ENCODE data around the gene SPIB.

The SPIB gene

DNA sequence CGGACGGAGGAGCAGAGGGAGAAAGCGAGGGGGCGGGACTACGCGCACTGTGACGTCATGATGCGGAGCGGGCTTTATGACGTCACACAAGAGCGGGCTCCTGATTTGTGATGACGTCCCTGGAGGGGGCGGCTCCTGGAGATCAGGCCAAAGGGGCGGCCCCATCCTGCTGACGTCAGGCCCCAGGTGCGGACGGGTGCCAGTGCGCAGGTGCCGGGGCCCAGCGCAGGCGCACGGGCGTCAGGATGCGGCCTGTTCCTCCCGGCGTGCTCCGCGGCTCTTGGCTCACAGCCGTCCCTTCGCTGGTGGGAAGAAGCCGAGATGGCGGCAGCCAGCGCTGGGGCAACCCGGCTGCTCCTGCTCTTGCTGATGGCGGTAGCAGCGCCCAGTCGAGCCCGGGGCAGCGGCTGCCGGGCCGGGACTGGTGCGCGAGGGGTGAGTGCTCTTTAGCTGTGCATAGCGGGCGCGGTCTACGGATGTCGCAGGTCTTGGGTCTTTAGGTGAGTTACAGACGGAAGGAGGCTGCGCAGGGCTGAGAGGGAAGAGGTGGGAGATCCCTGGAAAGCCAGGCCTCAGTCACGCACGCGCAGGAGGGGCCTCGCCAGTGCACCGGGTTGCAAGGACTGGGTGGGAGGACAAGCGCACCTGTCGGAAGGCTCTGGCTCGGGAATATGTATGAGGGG lies 57.6 kb downstream of the SPIB start, which contains the start of the genes EMC10 and GARIN5A:
TSS of gene EMC10 (plus strand) at position 284 of the 683 bp plus-strand sequence. CDS start at position 322, 38 bp downstream.
TSS of gene GARIN5A (minus strand) at position 625 of the 683 bp plus-strand sequence. CDS start at position 165, 460 bp downstream.
- DNase-seq = peak; percentile 90

DNA sequence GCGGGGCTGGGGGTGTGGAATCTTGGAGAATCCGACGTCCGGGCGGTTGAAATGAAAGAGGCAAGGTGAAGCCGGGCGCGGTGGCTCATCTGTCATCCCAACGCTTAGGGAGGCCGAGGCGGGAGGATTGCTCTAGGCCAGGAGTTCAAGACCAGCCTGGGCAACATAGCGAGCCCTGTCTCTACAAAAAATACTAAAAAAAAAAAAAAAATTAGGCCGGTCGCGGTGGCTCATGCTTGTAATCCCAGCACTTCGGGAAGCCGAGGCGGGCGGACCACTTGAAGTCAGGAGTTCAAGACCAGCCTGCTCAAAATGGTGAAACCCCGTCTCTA lies 58.1 kb downstream of the SPIB start:
- DNase-seq = no peak

DNA sequence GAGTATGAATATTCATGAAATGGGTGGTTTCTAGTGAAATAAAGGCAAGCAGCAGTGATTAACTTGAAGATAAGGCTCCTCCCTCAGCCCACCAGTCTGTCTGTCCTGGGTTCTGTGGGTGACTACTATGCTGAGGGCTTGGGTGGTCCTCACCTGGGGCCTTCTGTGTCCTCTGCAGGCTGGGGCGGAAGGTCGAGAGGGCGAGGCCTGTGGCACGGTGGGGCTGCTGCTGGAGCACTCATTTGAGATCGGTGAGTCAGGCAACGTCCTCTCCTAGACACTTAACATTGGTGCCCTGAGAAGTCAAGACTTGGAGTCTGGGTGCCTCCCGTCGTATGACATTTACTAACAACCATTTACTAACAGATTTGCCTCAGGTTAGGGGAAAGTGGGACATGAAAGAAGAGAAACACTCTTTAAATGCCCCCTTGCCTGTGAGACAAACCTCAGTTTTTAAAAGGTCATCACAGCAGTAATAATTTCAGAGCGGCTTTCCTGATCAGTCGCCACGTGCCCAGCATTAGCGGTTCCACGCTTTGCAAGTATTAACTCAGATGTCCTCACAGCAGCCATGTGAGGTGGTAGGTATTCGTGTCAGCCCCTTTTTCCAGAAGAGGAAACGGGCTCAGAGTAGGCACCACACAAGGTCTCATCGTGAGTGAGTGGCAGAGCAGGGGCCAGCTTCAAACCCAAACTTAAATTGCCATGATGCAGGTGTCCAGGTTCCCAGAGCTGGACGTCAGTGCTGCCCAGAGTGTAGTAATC lies 59.2 kb downstream of the SPIB start:
- DNase-seq = no peak

DNA sequence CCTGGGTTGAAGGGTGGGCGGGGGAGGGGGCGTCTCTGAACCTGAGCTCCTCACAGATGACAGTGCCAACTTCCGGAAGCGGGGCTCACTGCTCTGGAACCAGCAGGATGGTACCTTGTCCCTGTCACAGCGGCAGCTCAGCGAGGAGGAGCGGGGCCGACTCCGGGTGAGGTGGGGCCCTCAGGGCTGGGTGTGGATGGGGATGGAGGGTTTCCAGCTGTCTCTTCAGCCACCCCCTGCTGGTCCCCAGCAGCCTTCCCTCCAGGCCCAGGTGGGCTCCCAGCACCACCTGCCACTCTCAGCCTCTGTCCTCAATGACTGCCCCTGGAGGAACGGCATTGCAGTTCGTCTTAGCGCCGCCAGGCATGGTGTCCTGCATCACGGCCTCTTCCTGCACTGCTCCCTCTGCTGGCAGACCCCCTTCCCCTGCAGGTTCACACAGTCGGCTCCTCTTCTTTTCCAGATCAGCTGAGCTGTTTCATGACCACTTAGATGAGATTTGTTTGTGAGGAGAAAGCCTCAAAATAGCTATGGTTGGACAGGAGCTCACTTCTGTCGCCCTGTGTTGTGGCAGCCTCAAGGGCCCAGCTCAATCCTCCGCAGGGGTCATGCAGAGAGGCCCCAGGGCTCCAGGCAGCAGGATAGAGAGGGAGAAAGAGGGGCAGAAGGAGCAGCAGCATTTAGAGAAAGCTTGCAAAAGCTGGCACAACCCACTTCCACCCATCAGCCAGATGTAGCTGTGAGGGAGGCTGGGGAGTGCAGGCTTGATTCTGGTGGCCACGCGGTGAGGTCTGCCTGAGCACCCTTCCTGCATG lies 60.4 kb downstream of the SPIB start:
- DNase-seq = no peak

DNA sequence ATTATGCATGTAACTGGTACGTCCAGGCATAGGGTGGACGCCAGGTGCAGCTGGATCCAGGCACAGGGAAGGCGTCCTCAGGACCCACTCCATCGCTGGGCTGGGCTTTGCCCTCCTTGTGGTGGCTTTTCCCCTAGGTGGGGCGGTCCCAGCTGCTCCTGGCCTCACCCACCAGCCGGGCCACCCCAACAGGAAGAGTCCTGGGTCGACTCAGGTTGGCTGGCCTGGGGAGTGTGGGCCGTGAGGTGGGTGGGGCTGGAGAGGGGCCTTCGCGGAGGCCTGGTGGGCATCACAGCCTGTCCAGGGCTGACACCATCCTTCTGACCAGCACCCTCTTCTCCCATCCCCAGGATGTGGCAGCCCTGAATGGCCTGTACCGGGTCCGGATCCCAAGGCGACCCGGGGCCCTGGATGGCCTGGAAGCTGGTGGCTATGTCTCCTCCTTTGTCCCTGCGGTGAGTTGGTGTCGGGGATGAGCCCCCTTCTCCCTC lies 61.1 kb downstream of the SPIB start:
- no peak for DNase-seq

DNA sequence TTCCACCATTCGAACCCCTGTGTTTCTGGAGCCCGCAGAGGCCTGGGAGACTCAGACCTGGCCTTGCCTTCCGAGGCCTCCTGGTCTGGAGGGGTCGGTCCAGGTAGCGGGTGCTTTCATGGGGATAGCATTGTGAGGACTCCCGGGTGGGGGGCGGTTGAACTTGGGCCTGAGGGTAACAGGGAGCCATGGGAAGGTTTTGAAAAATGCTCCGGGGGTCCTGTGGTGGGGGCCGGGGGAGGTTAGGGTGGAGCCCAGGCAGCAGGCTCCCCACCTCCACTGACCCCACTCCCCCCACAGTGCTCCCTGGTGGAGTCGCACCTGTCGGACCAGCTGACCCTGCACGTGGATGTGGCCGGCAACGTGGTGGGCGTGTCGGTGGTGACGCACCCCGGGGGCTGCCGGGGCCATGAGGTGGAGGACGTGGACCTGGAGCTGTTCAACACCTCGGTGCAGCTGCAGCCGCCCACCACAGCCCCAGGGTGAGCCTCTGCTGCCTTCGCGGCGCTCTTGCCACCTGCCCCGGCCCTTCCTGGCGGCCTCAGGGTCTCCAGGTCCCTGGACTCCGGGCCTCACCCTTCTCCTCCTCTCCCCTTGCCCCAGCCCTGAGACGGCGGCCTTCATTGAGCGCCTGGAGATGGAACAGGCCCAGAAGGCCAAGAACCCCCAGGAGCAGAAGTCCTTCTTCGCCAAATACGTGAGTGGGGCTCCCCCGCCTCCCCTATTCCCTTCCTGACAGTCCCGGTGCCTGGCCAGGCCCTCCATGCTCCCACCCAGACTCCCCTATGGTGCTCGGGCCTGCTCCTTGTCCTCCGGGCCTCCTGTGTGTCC lies 61.8 kb downstream of the SPIB start:
- DNase-seq = no peak

All from DMS79 (cell line).